ENCODE data around the gene NFIA.

NFIA gene

DNA sequence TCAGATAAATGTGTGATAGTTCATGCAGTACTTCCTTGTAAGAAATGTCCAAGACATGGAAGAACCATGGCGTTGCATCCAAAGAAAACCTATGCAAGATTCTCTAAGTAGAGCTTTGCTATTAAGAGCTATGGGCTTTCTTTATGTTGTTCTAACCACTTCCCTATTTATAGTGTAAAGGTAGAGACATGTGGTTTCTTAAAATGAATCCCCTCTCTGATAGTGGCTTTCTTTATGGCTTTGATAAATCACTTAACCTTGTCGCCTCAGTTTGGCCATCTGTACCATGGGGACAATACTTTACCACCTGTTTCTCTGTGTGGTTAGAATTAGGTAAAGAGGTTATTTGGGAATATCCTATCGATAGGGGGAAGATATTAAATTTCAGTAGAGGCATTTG is 305.5 kb downstream of the NFIA start:
- no peak for DNase-seq (ENCODE audit: low read depth)
- TF ChIP-seq, protein P1, sequence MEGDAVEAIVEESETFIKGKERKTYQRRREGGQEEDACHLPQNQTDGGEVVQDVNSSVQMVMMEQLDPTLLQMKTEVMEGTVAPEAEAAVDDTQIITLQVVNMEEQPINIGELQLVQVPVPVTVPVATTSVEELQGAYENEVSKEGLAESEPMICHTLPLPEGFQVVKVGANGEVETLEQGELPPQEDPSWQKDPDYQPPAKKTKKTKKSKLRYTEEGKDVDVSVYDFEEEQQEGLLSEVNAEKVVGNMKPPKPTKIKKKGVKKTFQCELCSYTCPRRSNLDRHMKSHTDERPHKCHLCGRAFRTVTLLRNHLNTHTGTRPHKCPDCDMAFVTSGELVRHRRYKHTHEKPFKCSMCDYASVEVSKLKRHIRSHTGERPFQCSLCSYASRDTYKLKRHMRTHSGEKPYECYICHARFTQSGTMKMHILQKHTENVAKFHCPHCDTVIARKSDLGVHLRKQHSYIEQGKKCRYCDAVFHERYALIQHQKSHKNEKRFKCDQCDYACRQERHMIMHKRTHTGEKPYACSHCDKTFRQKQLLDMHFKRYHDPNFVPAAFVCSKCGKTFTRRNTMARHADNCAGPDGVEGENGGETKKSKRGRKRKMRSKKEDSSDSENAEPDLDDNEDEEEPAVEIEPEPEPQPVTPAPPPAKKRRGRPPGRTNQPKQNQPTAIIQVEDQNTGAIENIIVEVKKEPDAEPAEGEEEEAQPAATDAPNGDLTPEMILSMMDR (conservative IDR thresholded peaks at IDR 0.05; ENCODE audit: low read length) = no peak
- H3K4me3 ChIP-seq (ENCODE audit: low read length) = no peak overlapping the region

DNA sequence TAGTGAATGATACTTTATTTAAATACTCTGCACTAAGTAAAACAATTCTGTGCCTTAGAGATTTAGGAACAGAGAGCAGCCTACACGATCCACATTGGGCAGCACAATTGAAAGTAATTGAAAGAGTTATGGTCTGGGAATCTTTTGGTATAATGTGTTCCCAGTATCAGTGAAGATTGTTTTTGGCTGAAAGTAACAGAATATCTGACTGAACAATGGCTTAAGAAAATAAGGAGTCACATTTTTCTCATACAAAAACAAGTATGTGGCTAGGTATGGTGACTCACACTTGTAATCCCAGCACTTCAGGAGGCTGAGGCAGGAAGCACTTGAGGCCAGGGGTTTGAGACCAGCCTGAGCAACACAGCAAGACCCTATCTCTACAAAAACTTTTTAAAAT is 306.2 kb downstream of the NFIA start:
- no peak overlapping the region for H3K4me3 ChIP-seq (ENCODE audit: low read length)
- DNase-seq (ENCODE audit: low read depth) = peak; percentile 39
- TF ChIP-seq, protein P1 (conservative IDR thresholded peaks at IDR 0.05; ENCODE audit: low read length) = no peak

DNA sequence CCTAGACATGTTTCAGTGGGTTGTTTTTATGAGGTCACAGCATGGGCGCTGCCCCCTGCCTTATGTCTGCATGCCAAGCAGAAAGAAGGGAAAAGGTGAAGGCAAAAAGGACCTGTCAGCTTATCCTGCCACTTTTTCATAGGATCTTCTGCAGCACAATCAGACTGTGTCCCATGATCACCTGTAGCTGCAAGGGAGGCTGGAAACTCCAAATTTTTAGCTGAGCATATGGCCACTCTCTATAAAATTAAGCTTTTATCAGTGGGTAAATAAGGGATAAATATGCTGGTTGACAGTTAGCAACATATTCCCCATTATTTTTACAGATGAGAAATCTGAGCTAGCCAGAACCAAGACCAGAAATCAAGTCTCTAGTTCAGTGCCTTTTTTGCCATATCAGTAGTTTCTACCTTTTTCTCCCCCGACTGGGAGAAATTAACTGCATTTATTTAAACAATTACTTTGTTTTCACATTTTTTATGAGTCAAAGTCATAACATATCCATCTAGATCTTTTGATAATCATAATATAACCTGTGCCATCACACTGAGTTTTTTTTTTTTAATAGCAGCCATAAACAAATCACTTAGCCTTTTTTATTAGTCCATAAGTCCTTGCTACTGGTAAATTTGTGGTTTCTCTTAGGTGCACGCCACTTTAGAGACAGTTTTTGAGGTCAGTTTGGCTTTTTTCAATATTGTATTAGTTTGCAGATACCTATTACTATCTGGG is 307.0 kb downstream of the NFIA start:
- no peak for DNase-seq (ENCODE audit: low read depth)
- TF ChIP-seq, protein P1 (conservative IDR thresholded peaks at IDR 0.05; ENCODE audit: low read length) = no peak

DNA sequence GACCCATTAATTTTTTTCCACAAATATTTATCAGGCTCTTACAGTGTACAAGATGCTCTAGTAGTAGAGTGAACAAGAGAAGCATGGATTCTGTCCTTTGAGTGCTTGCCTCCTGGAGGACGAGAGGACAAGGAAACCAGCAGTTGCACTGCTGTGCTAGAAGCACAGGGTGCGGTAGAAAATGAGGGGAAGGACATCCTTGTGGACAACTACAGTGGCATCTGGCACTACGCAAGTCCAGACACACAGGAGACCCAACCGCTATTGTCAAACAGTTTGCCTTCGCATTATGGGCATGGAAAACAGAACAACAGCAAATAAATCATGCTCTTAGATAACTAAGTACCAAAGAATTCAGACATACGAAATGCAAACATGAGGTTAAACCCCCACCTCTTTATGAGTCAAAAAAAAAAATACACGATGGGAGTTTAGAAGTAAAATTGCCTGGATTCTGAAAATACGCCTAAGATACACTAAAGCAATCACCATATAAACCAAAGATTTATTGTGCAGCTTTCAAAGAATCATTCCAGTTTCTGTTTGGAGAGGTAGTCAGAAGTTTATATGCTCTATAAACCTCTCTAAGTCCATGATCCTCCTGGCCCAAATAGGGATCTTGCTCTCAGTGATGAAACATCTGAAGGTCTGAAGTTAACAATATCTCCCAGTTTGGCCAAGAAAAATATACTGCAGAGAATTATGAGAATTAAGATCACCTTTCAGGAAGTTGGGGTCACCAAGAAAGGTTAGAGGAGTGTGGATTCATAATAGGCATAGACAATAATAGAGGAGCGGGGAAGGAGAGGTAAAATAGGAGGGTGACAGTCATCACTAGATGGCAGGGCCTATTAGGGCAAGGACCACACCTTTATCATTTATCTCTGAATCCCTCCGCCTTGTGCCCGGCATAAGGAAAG is 307.8 kb downstream of the NFIA start:
- no peak for DNase-seq (ENCODE audit: low read depth)
- TF ChIP-seq, protein P1 (conservative IDR thresholded peaks at IDR 0.05; ENCODE audit: low read length) = no peak
- H3K4me3 ChIP-seq (ENCODE audit: low read length) = no peak overlapping the region

More for the DNA sequence above, 307.0 kb downstream of the NFIA start:
- H3K4me3 ChIP-seq (ENCODE audit: low read length) = no peak overlapping the region

DNA sequence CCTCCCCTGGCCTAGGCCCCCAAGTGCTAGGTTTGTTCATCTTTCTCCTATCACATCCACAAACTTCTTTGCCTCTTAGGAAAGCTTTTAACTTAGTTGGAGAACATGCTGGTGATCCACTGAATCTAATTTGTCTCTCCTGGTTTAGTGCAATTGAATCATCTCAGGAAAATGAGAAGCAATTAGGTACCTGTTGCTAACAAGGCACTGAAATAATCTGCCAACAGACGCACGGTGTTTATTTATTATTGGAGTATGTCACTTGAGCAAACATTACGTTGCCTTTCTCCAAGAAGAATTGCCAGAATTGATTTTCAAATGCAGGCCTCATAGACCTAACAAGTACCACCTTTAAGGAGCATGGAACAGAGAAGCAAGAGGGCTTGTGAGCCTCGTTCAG is 309.4 kb downstream of the NFIA start:
- H3K4me3 ChIP-seq (ENCODE audit: low read length) = no peak overlapping the region
- TF ChIP-seq, protein P1 (conservative IDR thresholded peaks at IDR 0.05; ENCODE audit: low read length) = no peak
- no peak for DNase-seq (ENCODE audit: low read depth)

DNA sequence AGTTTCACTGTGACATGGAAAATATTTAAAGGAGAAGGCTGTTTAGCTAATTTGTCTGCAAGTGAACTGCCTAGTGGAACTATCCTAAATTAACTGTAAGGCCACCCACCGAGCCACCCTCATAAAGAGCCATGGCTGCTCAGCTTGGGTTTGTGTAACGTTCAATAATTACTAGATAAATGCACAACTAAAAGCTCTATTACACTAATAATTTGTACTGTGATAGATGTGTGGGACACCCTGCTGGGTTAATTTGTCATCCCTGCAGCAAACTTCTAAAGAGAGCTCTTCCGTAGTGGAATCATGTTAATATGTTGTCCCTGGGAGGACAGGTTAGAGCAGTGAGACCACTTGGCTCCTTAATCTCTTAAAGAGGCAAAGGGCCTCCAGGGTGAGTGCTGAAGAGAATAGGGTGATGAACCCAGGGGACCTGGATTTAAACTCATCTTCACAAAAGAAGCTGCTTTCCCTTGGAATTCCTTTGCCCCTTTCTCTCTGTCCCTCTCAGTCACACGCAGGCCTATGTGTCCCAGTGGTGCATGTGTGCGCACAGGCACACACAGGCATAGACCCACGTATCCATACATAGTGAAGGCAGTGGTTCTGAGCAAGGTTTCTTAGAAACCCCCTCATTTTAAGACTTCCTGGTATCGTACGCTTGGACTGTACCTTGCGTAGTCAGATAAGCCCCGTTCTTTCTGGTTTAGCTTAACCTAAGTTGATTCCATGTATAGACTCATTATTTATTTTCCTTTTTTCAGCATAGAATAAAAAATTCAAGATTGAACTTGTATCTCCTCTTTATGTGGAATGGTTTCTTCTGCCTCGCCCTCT is 310.3 kb downstream of the NFIA start:
- TF ChIP-seq, protein P1 (conservative IDR thresholded peaks at IDR 0.05; ENCODE audit: low read length) = no peak
- H3K4me3 ChIP-seq (ENCODE audit: low read length) = no peak overlapping the region
- DNase-seq (ENCODE audit: low read depth) = no peak

Data from AG10803 (cell line).